HG02610 (cell line): Measurements from ENCODE around the gene DYRK2.

Source experiments
- ATAC-seq: cut with Tn5 transposase; IDR thresholded peaks from one replicate; pipeline ENCODE4 v1.9.1; 2021; ENCODE audit warnings: mild to moderate bottlenecking, moderate library complexity; ENCODE audit not compliant: unreplicated experiment

The DYRK2 gene

GRCh38 chr12:67648521-67649260 is at the start of gene DYRK2:
DYRK2 (plus strand) TSS chr12:67648745; CDS start chr12:67649134, 389 bp downstream.
- ATAC-seq, result peak; percentile 51

DNA sequence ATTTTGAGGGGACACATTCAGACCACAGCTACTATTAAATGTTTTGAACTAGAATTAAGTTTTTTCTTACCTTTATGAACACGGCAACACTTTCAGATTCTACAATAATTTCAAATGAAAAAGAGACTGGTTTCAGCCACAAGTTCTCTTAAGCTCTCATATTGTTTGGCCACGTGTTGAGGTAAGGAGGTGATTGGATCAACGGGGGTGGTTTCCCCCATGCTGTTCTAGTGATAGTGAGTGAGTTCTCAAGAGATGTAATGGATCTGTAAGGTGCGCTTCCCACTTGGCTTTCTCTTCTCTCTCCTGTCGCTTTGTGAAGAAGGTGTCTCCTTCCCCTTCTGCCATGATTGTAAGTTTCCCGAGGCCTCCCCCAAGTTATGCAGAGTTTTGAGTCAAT is 48.9 kb upstream of the DYRK2 start:
- no peak for ATAC-seq

DNA sequence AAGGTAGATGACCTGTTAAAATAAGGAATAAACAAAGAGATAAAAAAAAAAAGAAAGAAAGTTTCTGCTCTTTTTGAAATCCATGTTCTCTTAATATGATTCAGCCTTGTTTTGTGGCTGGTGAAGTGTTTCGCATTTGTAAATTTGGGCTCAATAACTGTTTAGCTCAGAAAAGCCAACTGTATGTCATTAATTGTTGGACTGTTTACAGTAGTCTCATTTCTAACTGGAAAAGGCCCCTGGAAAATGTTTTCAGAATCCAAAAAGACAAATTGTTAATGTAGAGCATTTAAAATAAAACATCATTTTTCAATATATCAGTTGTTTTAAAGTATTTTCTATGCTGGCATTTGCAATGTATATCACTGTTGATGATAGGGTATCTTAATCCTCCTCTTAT is 47.4 kb upstream of the DYRK2 start:
- no peak for ATAC-seq

- ATAC-seq, result no peak
These were observed 39.2 kb upstream of the DYRK2 start for GRCh38 chr12:67609226-67609870.

- ATAC-seq, result no peak
These were observed 35.5 kb upstream of the DYRK2 start for GRCh38 chr12:67613040-67613439.

- ATAC-seq, result no peak
These were observed 30.9 kb upstream of the DYRK2 start for GRCh38 chr12:67617629-67618028.

GRCh38 chr12:67618303-67618702 is 30.2 kb upstream of the DYRK2 start:
- ATAC-seq, result no peak

- ATAC-seq, result no peak
These were observed 27.4 kb upstream of the DYRK2 start for GRCh38 chr12:67621112-67621511.

DNA sequence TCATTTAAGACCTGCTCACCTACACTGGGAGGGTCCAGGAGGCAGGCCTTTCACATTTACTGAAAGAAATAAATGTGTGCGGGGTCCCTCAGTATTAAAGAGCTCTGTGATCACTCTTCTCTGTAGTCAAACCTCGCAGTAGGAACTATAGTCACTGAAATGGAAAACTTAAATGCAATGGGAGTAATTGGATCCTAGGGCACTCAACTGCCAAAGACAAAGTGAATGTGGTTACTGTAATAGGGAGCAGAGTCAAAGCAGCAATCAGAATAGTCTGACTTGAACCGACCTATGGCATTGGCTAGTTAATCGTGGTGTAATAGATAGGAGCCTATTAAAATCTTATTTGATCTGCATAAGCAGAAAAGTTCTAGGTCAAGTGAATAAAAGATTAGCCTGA is 26.6 kb upstream of the DYRK2 start:
- ATAC-seq, result no peak

DNA sequence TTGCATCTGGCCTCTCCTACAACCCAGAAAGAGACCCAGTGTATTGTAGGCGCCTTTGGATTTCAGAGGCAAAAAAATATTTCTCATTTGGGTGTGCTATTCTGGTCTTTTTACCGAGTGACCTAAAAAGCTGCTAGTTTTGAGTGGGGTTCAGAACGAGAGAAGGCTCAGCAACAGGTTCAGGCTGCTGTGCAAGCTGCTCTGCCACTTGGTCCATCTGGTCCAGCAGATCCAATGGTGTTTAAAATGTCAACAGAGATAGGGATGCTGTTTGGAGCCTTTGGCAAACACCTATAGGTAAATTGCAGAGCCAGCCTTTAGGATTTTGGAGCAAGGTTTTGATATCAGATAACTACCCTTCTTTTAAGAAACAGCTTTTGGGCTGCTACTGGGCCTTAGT is 25.3 kb upstream of the DYRK2 start:
- no peak for ATAC-seq

DNA sequence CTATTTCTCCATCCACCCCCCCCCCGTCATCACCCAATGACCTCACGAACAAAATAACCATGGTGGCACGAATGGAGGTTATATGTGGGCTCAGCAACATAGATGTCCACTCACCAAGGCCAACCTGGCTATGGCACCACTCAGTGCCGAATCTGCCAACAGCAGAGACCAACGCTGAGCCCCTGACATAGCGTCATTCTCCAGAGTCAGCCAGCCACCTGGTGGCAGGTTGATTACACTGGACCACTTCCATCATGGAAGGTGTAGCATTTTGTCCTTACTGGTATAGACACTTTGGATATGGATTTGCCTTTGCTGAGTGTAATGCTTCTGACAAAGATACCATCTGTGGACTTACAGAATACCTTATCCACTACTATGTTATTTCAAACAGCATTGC is 24.2 kb upstream of the DYRK2 start:
- ATAC-seq, result no peak

- no peak for ATAC-seq
These were observed 23.5 kb upstream of the DYRK2 start for GRCh38 chr12:67625004-67625403.

- ATAC-seq, result no peak
These were observed 22.4 kb upstream of the DYRK2 start for GRCh38 chr12:67626156-67626555.

DNA sequence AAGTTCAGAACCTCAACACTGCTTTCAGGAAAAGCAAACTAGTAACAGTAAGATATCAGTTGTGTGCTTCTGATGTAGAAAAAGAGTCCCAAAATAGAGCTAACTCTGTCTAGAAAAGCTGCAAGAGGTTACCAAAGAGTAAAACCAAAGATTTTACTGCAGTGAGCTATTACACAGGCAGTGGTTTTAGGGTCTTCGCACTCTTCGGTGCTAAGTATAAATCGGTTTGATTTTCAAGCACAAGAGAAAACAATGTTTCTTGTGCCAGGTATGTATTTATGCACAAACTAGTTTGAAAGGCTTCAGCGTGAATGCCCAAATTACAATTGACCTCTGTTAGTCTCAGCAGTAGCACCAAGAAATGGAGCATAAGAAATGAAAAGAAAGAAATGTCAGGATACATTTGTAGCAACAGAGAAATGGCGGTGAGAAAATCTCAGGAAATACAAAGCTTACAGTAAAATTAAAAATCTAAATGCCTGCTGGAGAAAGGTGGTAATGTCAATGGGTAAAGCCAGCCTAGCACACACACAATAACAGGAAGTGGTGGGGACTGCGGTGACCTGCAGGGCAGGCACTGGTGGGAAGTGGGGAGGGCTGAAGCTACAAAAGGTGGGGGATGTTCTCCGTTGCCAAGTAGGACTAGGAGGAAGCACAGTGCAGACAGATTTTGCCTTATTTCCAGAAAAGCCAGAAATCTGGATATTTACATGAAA is 18.0 kb upstream of the DYRK2 start:
- peak; percentile 90 for ATAC-seq

- ATAC-seq, result no peak
These were observed 16.5 kb upstream of the DYRK2 start for GRCh38 chr12:67632005-67632404.

DNA sequence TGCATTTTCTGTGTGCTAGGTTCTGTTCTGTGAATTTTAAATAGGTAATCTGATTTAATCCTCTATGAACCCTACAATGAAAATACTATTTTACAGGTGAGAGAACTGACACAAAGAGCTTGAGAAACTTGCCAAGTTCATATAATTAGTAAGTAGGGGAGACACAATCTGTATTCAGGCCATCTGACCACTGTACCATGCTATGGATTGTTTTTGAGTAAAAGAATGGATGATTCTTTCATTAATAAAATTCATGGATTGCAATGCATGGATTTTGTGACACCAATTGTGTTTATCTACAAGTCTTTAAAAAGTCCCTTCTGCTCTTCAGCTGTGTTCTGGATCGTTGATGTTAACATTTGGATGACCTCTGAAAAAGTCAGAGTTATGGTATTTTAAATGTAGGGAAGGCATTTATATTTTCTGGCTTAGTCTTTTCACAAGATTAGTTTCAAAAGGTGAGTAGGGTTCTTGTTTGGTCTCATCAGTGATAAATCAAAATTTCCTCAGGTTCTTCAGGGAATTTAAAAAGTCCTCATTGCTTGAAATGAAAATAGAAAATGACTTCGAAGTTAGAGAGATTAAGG is 15.4 kb upstream of the DYRK2 start:
- ATAC-seq, result no peak

DNA sequence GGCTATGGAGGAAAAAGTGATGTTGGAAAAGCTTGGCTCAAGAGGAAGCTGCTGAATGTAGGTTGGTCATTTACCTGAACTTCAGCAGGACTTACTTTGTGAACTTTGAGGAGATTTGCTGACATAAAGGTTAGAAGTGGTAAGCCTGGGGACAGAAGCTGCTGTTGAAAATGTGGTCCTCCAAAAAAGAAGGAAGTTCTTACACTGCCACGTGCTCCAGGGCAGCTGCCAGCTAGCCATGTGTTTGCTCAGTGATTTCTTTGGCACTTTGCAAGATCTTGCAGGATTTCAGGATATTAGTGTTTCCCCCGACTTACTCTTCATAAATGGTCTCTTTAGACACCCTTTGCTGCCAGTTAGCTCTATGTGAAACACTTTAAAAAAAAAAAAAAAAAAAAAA is 14.8 kb upstream of the DYRK2 start:
- ATAC-seq, result no peak

GRCh38 chr12:67634303-67634761 is 14.2 kb upstream of the DYRK2 start:
- ATAC-seq, result no peak

GRCh38 chr12:67637718-67638117 is 10.8 kb upstream of the DYRK2 start:
- no peak for ATAC-seq

- no peak for ATAC-seq
These were observed 9.9 kb upstream of the DYRK2 start for GRCh38 chr12:67638694-67639093.

DNA sequence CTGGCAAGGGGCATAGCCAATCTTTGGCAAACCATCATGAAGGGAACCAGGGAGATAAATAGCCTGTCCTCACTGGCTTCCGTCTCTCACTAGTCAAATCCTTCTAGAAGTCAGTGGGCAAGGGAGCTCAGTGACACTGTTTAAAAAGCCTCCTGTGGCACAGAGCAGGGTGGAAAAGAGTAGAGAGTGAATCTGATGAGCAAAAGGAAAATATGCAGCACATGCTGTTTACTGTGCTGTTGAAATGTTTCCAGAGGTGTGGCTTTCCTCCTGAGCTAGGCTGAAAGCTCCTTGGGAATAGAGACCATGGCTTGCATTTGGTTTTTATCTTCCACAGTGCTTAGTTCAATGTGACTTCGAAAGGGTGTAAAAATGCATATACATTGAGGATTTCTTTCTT is 7.7 kb upstream of the DYRK2 start:
- ATAC-seq, result no peak

DNA sequence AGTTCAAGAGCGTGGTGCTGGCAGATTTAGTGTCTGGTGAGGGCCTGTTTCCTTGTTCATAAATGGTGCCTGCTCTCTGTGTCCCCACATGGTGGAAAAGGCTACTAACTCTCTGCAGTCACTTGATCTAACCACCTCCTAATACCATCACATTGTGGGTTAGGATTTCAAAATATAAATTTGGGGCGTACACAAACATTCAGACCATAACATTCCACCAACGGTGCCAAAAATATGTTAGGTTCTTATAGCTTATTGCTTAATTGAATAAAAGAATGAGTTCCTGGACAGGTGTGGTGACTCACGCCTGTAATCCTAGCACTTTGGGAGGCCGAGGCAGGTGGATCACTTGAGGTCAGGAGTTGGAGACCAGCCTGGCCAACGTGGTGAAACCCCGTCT is 3.4 kb upstream of the DYRK2 start:
- ATAC-seq, result no peak
